GM12875 (cell line): Measurements from ENCODE around the gene EPB41L5.
"Not testable (repeated sequence)": the region's sequence is repeated elsewhere in the genome, so short reads cannot be mapped to it uniquely, and the experiment has no call there.

ENCODE experiments used
- H3K4me3 ChIP-seq: one replicate; pipeline ENCODE4 v1.5.1; 2011; ENCODE audit warnings: low read depth, low read length, control low read depth
- TF ChIP-seq, protein P1 (sequence below): IDR thresholded peaks from 2 replicates; pipeline ENCODE4 v1.5.1; 2011; ENCODE audit warnings: low read depth, mild to moderate bottlenecking, control low read depth, inconsistent platforms, low read length, moderate library complexity, borderline replicate concordance; ENCODE audit not compliant: insufficient read depth

EPB41L5 gene

GRCh38 chr2:120052597-120052996, 39.7 kb downstream of the EPB41L5 start:
- TF ChIP-seq, protein P1, sequence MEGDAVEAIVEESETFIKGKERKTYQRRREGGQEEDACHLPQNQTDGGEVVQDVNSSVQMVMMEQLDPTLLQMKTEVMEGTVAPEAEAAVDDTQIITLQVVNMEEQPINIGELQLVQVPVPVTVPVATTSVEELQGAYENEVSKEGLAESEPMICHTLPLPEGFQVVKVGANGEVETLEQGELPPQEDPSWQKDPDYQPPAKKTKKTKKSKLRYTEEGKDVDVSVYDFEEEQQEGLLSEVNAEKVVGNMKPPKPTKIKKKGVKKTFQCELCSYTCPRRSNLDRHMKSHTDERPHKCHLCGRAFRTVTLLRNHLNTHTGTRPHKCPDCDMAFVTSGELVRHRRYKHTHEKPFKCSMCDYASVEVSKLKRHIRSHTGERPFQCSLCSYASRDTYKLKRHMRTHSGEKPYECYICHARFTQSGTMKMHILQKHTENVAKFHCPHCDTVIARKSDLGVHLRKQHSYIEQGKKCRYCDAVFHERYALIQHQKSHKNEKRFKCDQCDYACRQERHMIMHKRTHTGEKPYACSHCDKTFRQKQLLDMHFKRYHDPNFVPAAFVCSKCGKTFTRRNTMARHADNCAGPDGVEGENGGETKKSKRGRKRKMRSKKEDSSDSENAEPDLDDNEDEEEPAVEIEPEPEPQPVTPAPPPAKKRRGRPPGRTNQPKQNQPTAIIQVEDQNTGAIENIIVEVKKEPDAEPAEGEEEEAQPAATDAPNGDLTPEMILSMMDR: no peak

GRCh38 chr2:120053891-120054290, 41.0 kb downstream of the EPB41L5 start:
- TF ChIP-seq, protein P1: no peak
- H3K4me3 ChIP-seq: no peak overlapping the region

More at GRCh38 chr2:120052597-120052996, 39.7 kb downstream of the EPB41L5 start:
- no peak overlapping the region for H3K4me3 ChIP-seq

- H3K4me3 ChIP-seq: no peak overlapping the region
- TF ChIP-seq, protein P1: no peak
Observed at GRCh38 chr2:120059483-120059882, 46.6 kb downstream of the EPB41L5 start.

GRCh38 chr2:120060088-120060623, 47.3 kb downstream of the EPB41L5 start:
- TF ChIP-seq, protein P1: no peak
- no peak overlapping the region for H3K4me3 ChIP-seq

DNA sequence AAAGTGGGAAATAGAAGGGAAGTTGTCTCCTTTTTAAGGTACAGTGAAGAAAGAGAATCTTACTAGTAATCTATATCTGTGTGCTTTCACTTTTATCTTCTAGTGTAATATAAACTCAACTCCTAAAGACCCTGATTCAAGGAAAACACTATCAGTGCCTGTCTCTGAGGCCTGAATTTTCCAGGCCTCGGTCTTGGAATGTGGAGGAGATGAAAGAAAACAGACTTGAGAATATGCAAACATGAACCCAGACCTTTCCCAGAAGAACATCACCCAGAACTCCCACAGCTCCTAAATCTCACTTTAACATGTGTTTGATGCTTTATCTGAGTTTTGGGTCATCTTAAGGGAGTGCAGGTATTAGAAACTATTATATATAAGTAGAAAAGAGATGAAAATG, 51.8 kb downstream of the EPB41L5 start:
- no peak overlapping the region for H3K4me3 ChIP-seq
- TF ChIP-seq, protein P1: no peak

DNA sequence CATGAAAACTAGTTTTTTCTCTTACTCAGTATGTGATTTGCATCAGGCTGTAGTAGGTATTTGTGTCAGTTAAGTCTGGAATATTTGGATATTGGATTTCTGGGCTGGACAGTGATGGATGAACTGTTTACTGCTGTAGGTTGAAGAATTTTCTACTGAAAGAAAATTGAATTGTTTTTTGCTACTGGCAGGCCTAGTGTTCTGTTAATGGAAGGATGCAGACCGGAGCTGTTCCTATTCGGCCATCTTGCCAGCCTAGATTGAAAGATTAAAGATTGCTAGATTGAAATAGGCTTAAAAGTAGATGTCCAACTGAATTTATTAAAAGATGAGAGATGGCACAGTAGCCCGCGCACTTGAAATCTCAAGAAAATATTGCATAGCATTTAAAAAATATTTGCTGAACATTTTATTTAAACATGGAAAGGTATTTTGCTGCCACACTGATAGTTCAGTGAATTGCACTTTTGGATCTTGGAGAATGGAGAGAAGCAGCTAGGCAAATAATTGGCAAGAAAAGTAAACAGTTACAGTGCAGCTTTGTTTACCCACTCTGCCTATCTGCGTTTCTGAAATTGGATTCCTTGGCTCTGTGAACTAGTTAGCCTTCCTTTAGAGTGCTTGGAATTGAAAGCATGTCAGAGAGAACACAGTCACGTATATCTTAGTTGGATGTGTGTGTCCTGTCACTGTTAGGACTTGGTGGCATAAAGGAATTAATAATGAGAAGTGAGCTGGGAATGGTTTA, 54.1 kb downstream of the EPB41L5 start:
- TF ChIP-seq, protein P1: no peak
- no peak overlapping the region for H3K4me3 ChIP-seq

DNA sequence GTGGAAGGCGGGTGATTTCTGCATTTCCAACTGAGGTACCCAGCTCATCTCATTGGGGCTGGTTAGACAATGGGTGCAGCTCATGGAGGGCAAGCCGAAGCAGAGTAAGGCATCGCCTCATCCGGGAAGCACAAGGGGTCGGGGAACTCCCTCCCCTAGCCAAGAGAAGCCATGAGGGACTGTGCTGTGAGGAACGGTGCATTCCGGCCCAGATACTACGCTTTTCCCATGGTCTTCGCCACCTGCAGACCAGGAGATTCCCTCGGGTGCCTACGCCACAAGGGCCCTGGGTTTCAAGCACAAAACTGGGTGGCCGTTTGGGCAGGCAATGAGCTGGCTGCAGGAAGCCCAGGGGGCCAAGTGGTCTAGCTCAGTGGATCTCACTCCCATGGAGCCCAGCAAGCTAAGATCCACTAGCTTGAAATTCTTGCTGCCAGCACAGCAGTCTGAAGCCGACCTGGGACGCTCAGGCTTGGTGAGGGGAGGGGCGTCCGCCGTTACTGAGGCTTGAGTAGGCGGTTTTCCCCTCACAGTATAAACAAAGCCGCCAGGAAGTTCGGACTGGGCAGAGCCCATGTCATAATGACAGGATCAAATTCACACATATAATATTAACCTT, 55.3 kb downstream of the EPB41L5 start:
- not testable (repeated sequence) for H3K4me3 ChIP-seq
